DOHH2 (cell line): ENCODE results near the gene KCNMA1.

Experiments
- EZH2phosphoT487 ChIP-seq: fragments of 200-600 bp; sonication (generic); IDR thresholded peaks from 2 replicates; pipeline ENCODE4 v1.6.1; 2017; ENCODE audit warnings: borderline replicate concordance, mild to moderate bottlenecking, antibody characterized with exemption, low read length, moderate library complexity, mixed read lengths
- TF ChIP-seq, protein P1 (sequence below): fragments of 200-600 bp; sonication (generic); IDR thresholded peaks from one replicate; pipeline ENCODE4 v1.5.1; 2014; ENCODE audit warnings: antibody characterized with exemption, mild to moderate bottlenecking, low read depth, low read length; ENCODE audit not compliant: poor library complexity, severe bottlenecking

DNA sequence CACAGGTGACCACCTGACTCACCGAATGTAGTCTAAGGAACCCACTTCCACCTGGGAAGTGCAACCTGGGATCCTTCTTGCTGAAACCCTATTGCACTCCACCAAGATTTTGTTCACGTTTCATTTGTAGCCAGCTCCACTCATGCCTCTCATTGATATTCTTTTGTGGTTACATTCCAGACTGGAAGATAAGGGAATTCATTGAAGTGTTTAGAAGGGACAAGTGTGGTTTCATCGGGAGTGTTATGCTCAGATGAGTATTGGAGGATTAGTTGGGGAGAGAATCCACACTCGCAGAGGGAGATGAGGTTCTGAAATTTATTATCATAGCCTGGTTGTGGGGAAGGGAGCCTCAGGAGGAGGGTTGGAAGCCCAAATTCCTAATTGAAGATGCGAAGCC lies 320.4 kb downstream of the KCNMA1 start:
- TF ChIP-seq, protein P1, sequence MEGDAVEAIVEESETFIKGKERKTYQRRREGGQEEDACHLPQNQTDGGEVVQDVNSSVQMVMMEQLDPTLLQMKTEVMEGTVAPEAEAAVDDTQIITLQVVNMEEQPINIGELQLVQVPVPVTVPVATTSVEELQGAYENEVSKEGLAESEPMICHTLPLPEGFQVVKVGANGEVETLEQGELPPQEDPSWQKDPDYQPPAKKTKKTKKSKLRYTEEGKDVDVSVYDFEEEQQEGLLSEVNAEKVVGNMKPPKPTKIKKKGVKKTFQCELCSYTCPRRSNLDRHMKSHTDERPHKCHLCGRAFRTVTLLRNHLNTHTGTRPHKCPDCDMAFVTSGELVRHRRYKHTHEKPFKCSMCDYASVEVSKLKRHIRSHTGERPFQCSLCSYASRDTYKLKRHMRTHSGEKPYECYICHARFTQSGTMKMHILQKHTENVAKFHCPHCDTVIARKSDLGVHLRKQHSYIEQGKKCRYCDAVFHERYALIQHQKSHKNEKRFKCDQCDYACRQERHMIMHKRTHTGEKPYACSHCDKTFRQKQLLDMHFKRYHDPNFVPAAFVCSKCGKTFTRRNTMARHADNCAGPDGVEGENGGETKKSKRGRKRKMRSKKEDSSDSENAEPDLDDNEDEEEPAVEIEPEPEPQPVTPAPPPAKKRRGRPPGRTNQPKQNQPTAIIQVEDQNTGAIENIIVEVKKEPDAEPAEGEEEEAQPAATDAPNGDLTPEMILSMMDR, result no peak
- no peak for TF ChIP-seq EZH2phosphoT487
